Measurements from ENCODE around the gene ACTR8.

DNA sequence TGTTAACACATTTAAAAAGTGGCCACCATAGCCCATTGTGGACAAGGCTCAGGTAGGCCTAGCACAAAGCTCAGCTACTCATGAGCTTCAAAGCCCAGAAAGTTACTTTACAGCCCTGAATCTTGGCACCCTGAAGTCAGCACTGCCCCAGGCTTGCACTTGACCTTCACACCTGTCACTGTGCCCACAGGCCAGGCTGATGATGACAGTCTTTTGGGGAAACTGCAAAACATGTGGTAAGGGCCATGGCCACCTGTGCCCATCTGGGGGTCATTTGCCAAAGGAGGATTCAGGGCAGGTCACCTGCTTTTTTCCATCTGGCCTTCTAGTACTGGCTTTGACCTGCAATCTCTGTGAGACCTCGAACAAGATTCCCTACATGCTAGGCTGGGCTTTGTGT lies 46.7 kb downstream of the ACTR8 start:
- TF ChIP-seq CTCF (IDR thresholded peaks at IDR 0.05; ENCODE audit: poor library complexity, severe bottlenecking) (no peak), TAF1 (IDR thresholded peaks at IDR 0.05; ENCODE audit: low read depth) (no peak), POLR2AphosphoS5 (IDR thresholded peaks at IDR 0.05) (no peak), EZH2 (IDR thresholded peaks at IDR 0.05; ENCODE audit: borderline replicate concordance, insufficient read depth, low read length, poor library complexity, severe bottlenecking) (no peak), EP300 (conservative IDR thresholded peaks at IDR 0.05; ENCODE audit: poor library complexity, severe bottlenecking) (no peak)

Data from neural cell (in vitro differentiated cells).